Progenitor cell of endocrine pancreas (in vitro differentiated cells): Measurements from ENCODE around the gene GDPD5. TPM values are rescaled to one million over a fixed set of nuclear protein-coding genes. Genes with fewer than 3 reads are reported as not detected.

Experiments used
- DNase-seq: peaks from one replicate; pipeline ENCODE4 v3.0.0; 2021; ENCODE audit warnings: low spot score; ENCODE audit not compliant: unreplicated experiment
- H3K27ac Mint-ChIP-seq: 2 replicates; pipeline ENCODE4 v1.8.0; 2021; ENCODE audit warnings: mild to moderate bottlenecking, moderate library complexity, mixed read lengths
- H3K27me3 Mint-ChIP-seq: 2 replicates; pipeline ENCODE4 v1.8.0; 2021; ENCODE audit warnings: mixed read lengths
- H3K36me3 Mint-ChIP-seq: 2 replicates; pipeline ENCODE4 v1.8.0; 2022; ENCODE audit warnings: mixed read lengths; ENCODE audit not compliant: insufficient read depth
- H3K4me1 Mint-ChIP-seq: 2 replicates; pipeline ENCODE4 v1.8.0; 2021; ENCODE audit warnings: low read depth, mixed read lengths
- H3K4me3 Mint-ChIP-seq: 2 replicates; pipeline ENCODE4 v1.8.0; 2021; ENCODE audit warnings: low read depth, mild to moderate bottlenecking, moderate library complexity, mixed read lengths
- H3K9me3 Mint-ChIP-seq: 2 replicates; pipeline ENCODE4 v1.8.0; 2021; ENCODE audit warnings: low read depth, mixed read lengths
- CTCF ChIP-seq: fragments of 200-600 bp; sonication (generic); IDR thresholded peaks from one replicate; pipeline ENCODE4 v1.5.0; 2021; ENCODE audit warnings: antibody characterized with exemption, mild to moderate bottlenecking; ENCODE audit not compliant: unreplicated experiment
- total RNA-seq: library from RNA; stranded (reverse); gene quantifications from 2 replicates; pipeline ENCODE4 v1.2.1, GENCODE V29; 2021

Gene GDPD5
- total RNA-seq, 1 donor from 2014 or later: 32.4 TPM

GRCh38 chr11:75432911-75433321, 92.8 kb downstream of the GDPD5 start, which contains the start of gene KLHL35:
TSS of gene KLHL35 (minus strand) at chr11:75433203. CDS start at chr11:75430629, 2,574 bp downstream.
- Mint-ChIP-seq H3K4me1 (peaks cover 2% of the 10 kb centered on the region), H3K36me3 (peaks cover 4% of the 10 kb centered on the region), H3K4me3 (no peak within 1 kb of the TSS), H3K9me3 (peaks cover 9% of the 10 kb centered on the region), H3K27ac (peak within 1 kb of the TSS; percentile 87), H3K27me3 (peaks cover 61% of the 10 kb centered on the region)
- no peak for TF ChIP-seq CTCF
- no peak for DNase-seq

GRCh38 chr11:75431533-75432525, 93.9 kb downstream of the GDPD5 start:
- peaks cover 65% of the 10 kb centered on the region for H3K27me3 Mint-ChIP-seq
- peaks cover 9% of the 10 kb centered on the region for H3K9me3 Mint-ChIP-seq
- H3K36me3 Mint-ChIP-seq: peaks cover 4% of the 10 kb centered on the region
- H3K27ac Mint-ChIP-seq: no peak overlapping the region
- H3K4me3 Mint-ChIP-seq: no peak overlapping the region
- TF ChIP-seq CTCF: no peak
- peaks cover 2% of the 10 kb centered on the region for H3K4me1 Mint-ChIP-seq
- DNase-seq: no peak

- Mint-ChIP-seq H3K27ac (peak overlapping the region; percentile 87), H3K36me3 (peaks cover 6% of the 10 kb centered on the region), H3K4me3 (peak overlapping the region; percentile 60), H3K4me1 (peaks cover 2% of the 10 kb centered on the region), H3K9me3 (peaks cover 9% of the 10 kb centered on the region), H3K27me3 (peaks cover 69% of the 10 kb centered on the region)
- no peak for DNase-seq
- no peak for TF ChIP-seq CTCF
Measured at GRCh38 chr11:75430714-75431532, 94.8 kb downstream of the GDPD5 start.

GRCh38 chr11:75429902-75430713, 95.6 kb downstream of the GDPD5 start:
- peaks cover 6% of the 10 kb centered on the region for H3K36me3 Mint-ChIP-seq
- H3K27me3 Mint-ChIP-seq: peaks cover 66% of the 10 kb centered on the region
- peaks cover 9% of the 10 kb centered on the region for H3K9me3 Mint-ChIP-seq
- peaks cover 2% of the 10 kb centered on the region for H3K4me1 Mint-ChIP-seq
- H3K27ac Mint-ChIP-seq: peak overlapping the region; percentile 87
- H3K4me3 Mint-ChIP-seq: peak overlapping the region; percentile 60
- peak; percentile 7 for TF ChIP-seq CTCF
- peak; percentile 51 for DNase-seq

- no peak for DNase-seq
- no peak for TF ChIP-seq CTCF
- Mint-ChIP-seq H3K4me1 (peaks cover 5% of the 10 kb centered on the region), H3K27me3 (peaks cover 66% of the 10 kb centered on the region), H3K27ac (no peak overlapping the region), H3K9me3 (peaks cover 9% of the 10 kb centered on the region), H3K36me3 (peaks cover 6% of the 10 kb centered on the region), H3K4me3 (peak overlapping the region; percentile 65)
Measured at GRCh38 chr11:75429641-75429901, 96.2 kb downstream of the GDPD5 start.
